GM06990 (cell line): Measurements from ENCODE around the gene AP1G2.
A peak's percentile ranks its signal among the peaks of the same experiment; 100 is the strongest.

Experiments used
- DNase-seq: peaks from one replicate; pipeline ENCODE4 v3.0.0-alpha.2; 2011; ENCODE audit not compliant: insufficient read length; ENCODE audit errors: extremely low read depth
- H3K27me3 ChIP-seq: replicated peaks from 2 replicates; pipeline ENCODE4 v1.6.0; 2011; ENCODE audit warnings: low read length; ENCODE audit not compliant: control insufficient read depth, insufficient read depth
- H3K36me3 ChIP-seq: 2 replicates; pipeline ENCODE4 v1.5.1; 2011; ENCODE audit warnings: low read length; ENCODE audit not compliant: control insufficient read depth, insufficient read depth
- H3K4me3 ChIP-seq: replicated peaks from 2 replicates; pipeline ENCODE4 v1.5.1; 2011; ENCODE audit warnings: low read depth, mild to moderate bottlenecking, control low read depth, low read length
- CTCF ChIP-seq: IDR thresholded peaks from 2 replicates; pipeline ENCODE4 v1.5.1; 2011; ENCODE audit warnings: low read length, control low read depth, mild to moderate bottlenecking, inconsistent platforms; ENCODE audit not compliant: insufficient read depth, poor library complexity, severe bottlenecking

The AP1G2 gene

GRCh38 chr14:23567186-23568020 lies at the start of gene AP1G2:
AP1G2 (minus strand) TSS chr14:23567791; CDS start chr14:23567314, 477 bp downstream.
- peak within 1 kb of the TSS; percentile 81 for H3K4me3 ChIP-seq
- no peaks in the 10 kb centered on the region for H3K27me3 ChIP-seq
- no peak for TF ChIP-seq CTCF
- DNase-seq = peak; percentile 94
- H3K36me3 ChIP-seq = peaks cover 16% of the 10 kb centered on the region

- Histone ChIP-seq H3K36me3 (no peaks in the 10 kb centered on the region), H3K27me3 (no peaks in the 10 kb centered on the region), H3K4me3 (no peak overlapping the region)
- TF ChIP-seq CTCF = no peak
- no peak for DNase-seq
Measured at GRCh38 chr14:23615856-23616255, 48.3 kb upstream of the AP1G2 start.

GRCh38 chr14:23614395-23614828 lies 46.8 kb upstream of the AP1G2 start:
- DNase-seq = no peak
- no peaks in the 10 kb centered on the region for H3K36me3 ChIP-seq
- H3K4me3 ChIP-seq = no peak overlapping the region
- no peaks in the 10 kb centered on the region for H3K27me3 ChIP-seq
- TF ChIP-seq CTCF = no peak

GRCh38 chr14:23613242-23614070 lies 45.9 kb upstream of the AP1G2 start:
- no peak for TF ChIP-seq CTCF
- Histone ChIP-seq H3K4me3 (no peak overlapping the region), H3K27me3 (no peaks in the 10 kb centered on the region), H3K36me3 (no peaks in the 10 kb centered on the region)
- DNase-seq = no peak

GRCh38 chr14:23612802-23613201 lies 45.2 kb upstream of the AP1G2 start:
- H3K36me3 ChIP-seq = no peaks in the 10 kb centered on the region
- no peak for TF ChIP-seq CTCF
- no peak for DNase-seq
- no peak overlapping the region for H3K4me3 ChIP-seq
- no peaks in the 10 kb centered on the region for H3K27me3 ChIP-seq
